GM12878 (cell line): ENCODE results near the gene CMSS1. TPM values are rescaled to one million over a fixed set of nuclear protein-coding genes. Genes with fewer than 3 reads are reported as not detected.

ENCODE experiments used
- ATAC-seq: fragments of 200-7000 bp; cut with Tn5 transposase; 3 replicates; pipeline ENCODE4 v1.9.1; 2020; ENCODE audit warnings: mild to moderate bottlenecking, moderate library complexity
- BruUV-seq: library from RNA; stranded (reverse); fragments of 400-500 nt; replicated peaks from 2 replicates; lab custom pipeline; 2021; lab: Mats Ljungman, UMichigan
- CTCF ChIA-PET: fragments of 300-600 bp; sonication (Branson Sonifier 250); formaldehyde crosslinking; extraction: SDS; loops from one replicate; lab custom pipeline; 2021; ENCODE audit warnings: inconsistent platforms; lab: Yijun Ruan, JAX
- POLR2A ChIA-PET: fragments of 350-600 bp; formaldehyde crosslinking; extraction: SDS; loops from one replicate; lab custom pipeline; 2021; ENCODE audit warnings: inconsistent platforms; lab: Charles Lee
- RAD21 ChIA-PET: fragments of 300-600 bp; sonication (Branson Sonifier 250); formaldehyde crosslinking; loops from one replicate; lab custom pipeline; 2023; ENCODE audit warnings: antibody characterized with exemption; ENCODE audit not compliant: unreplicated experiment; lab: Charles Lee
- SMC1A ChIA-PET: fragments of 300-600 bp; sonication (Branson Sonifier 250); formaldehyde crosslinking; loops from one replicate; lab custom pipeline; 2023; ENCODE audit not compliant: unreplicated experiment, uncharacterized antibody; lab: Charles Lee
- DNase-seq: peaks from one replicate; pipeline ENCODE4 v3.0.0-alpha.2; 2011; ENCODE audit warnings: low read depth, low spot score
- FAIRE-seq: peaks from 3 replicates; lab custom pipeline; 2011; peaks lifted over from hg19 to GRCh38; lab: Jason Lieb, UNC
- H2AFZ ChIP-seq: 2 replicates; pipeline ENCODE4 v1.6.0; 2011; ENCODE audit warnings: low read depth, low read length, control low read depth; ENCODE audit not compliant: control insufficient read depth
- H3K27ac ChIP-seq: 2 replicates; pipeline ENCODE4 v1.5.1; 2011; ENCODE audit warnings: control low read depth; ENCODE audit not compliant: control insufficient read depth, insufficient read depth
- H3K27me3 ChIP-seq, 2 experiments: replicated peaks in 1 of 2; 2 replicates each; pipeline versions ENCODE4 v1.6.0 to v1.6.1; 2011; ENCODE audit warnings: low read length in 1 of 2; ENCODE audit not compliant: control insufficient read depth in 2 of 2, insufficient read depth in 2 of 2
- H3K36me3 ChIP-seq, 2 experiments: 2 replicates each; pipeline ENCODE4 v1.5.1; 2011; ENCODE audit warnings: low read length in 1 of 2; ENCODE audit not compliant: control insufficient read depth in 2 of 2, insufficient read depth in 2 of 2
- H3K4me1 ChIP-seq: 2 replicates; pipeline ENCODE4 v1.6.1; 2011; ENCODE audit warnings: mild to moderate bottlenecking, low read length, moderate library complexity, mixed read lengths; ENCODE audit not compliant: control insufficient read depth, insufficient read depth
- H3K4me2 ChIP-seq: 2 replicates; pipeline ENCODE4 v1.6.0; 2011; ENCODE audit warnings: control low read depth; ENCODE audit not compliant: control insufficient read depth, insufficient read depth
- H3K4me3 ChIP-seq: fragments of 200-600 bp; sonication (generic); 2 replicates; pipeline ENCODE4 v1.5.1; 2016
- H3K79me2 ChIP-seq: 2 replicates; pipeline ENCODE4 v1.6.0; 2011; ENCODE audit warnings: low read length; ENCODE audit not compliant: control insufficient read depth, insufficient read depth
- H3K9ac ChIP-seq: 2 replicates; pipeline ENCODE4 v1.8.0; 2011; ENCODE audit warnings: low read length, control low read depth, mixed read lengths; ENCODE audit not compliant: control insufficient read depth, insufficient read depth
- H3K9me3 ChIP-seq: replicated peaks from 3 replicates; pipeline ENCODE4 v1.5.1; 2011; ENCODE audit warnings: mild to moderate bottlenecking, low read length; ENCODE audit not compliant: control insufficient read depth, insufficient read depth
- H4K20me1 ChIP-seq: 2 replicates; pipeline ENCODE4 v1.6.0; 2011; ENCODE audit not compliant: control insufficient read depth, insufficient read depth
- ASH2L ChIP-seq: fragments of 300-600, 200-600 bp; sonication (generic); IDR thresholded peaks from 2 replicates; pipeline ENCODE4 v1.6.1; 2017; ENCODE audit warnings: low read depth, mild to moderate bottlenecking, borderline replicate concordance
- BRCA1 ChIP-seq: IDR thresholded peaks from 2 replicates; pipeline ENCODE4 v1.6.1; 2011; ENCODE audit warnings: low read depth, low read length, improper control_type of control experiment
- ELK1 ChIP-seq: IDR thresholded peaks from 2 replicates; pipeline ENCODE4 v1.6.1; 2012; ENCODE audit warnings: low read depth, low read length, improper control_type of control experiment
- ETV6 ChIP-seq, 2 experiments: fragments of 450-650 bp in 1 of 2; IDR thresholded peaks in 1 of 2; conservative IDR thresholded peaks in 1 of 2; 2 replicates each; pipeline ENCODE4 v1.6.1; 2014; ENCODE audit warnings: antibody characterized with exemption in 1 of 2, borderline replicate concordance in 1 of 2, low read depth in 1 of 2, mild to moderate bottlenecking in 1 of 2, moderate library complexity in 1 of 2
- FOS ChIP-seq: IDR thresholded peaks from 3 replicates; pipeline ENCODE4 v1.6.1; 2011; ENCODE audit warnings: borderline replicate concordance; ENCODE audit not compliant: insufficient read length; ENCODE audit errors: extremely low read depth
- IKZF2 ChIP-seq, 2 experiments: fragments of 450-650 bp; IDR thresholded peaks; 2 replicates each; pipeline ENCODE4 v1.6.1; 2017; ENCODE audit warnings: mild to moderate bottlenecking in 2 of 2, moderate library complexity in 2 of 2
- JUNB ChIP-seq: IDR thresholded peaks from 2 replicates; pipeline ENCODE4 v1.6.1; 2016; ENCODE audit warnings: antibody characterized with exemption, mild to moderate bottlenecking
- POLR2AphosphoS2 ChIP-seq: IDR thresholded peaks from 2 replicates; pipeline ENCODE4 v1.6.1; 2011; ENCODE audit warnings: low read depth, mild to moderate bottlenecking, low read length, improper control_type of control experiment, moderate library complexity
- RUNX3 ChIP-seq: IDR thresholded peaks from 2 replicates; pipeline ENCODE4 v1.6.1; 2012; ENCODE audit warnings: low read length, inconsistent platforms
- SP1 ChIP-seq: IDR thresholded peaks from one replicate; pipeline ENCODE4 v1.6.1; 2011; ENCODE audit warnings: low read depth, low read length
- SPI1 ChIP-seq: IDR thresholded peaks from 2 replicates; pipeline ENCODE4 v1.6.1; 2011; ENCODE audit warnings: low read depth, mild to moderate bottlenecking, low read length, moderate library complexity, borderline replicate concordance; ENCODE audit not compliant: insufficient read depth
- ZNF622 ChIP-seq: fragments of 450-650 bp; IDR thresholded peaks from 2 replicates; pipeline ENCODE4 v1.6.1; 2017; ENCODE audit warnings: mild to moderate bottlenecking, inconsistent platforms
- WGBS: methylation state at CpG from one replicate; pipeline ENCODE4 v1.1.6; 2016; ENCODE audit warnings: low lambda C conversion rate; ENCODE audit not compliant: insufficient replicate concordance, insufficient coverage; ENCODE audit errors: missing lambda C conversion rate; 5-methylcytosine and 5-hydroxymethylcytosine counted together
- in situ Hi-C: fragments of 300-500 bp; cut with MboI; formaldehyde crosslinking; loops from 9 replicates; pipeline ENCODE4 v1.14.3; 2018; ENCODE audit warnings: mixed read lengths
- intact Hi-C: fragments of 100-400 bp; cut with micrococcal nuclease; formaldehyde crosslinking; loops from one replicate; pipeline ENCODE4 v1.14.2; 2022; ENCODE audit not compliant: unreplicated experiment
- polyA plus RNA-seq, 11 experiments: library from polyadenylated mRNA; depleted of rRNA in 4 of 11; unstranded in 6 of 11; stranded (reverse) in 5 of 11; fragments of >200 nt; fragmentation: Nextera tagmentation in 4 of 11; fragmentation: Illumina TruSeq in 1 of 11; extraction: Ambion mirVana in 4 of 11; extraction: Trizol in 1 of 11; gene quantifications; 1 replicate in 1 of 11; 2 replicates in 10 of 11; pipeline versions ENCODE4 v1.2.1 to v1.2.3, GENCODE V29; 2011 to 2016; ENCODE audit warnings: inconsistent platforms in 2 of 11, missing spikeins in 2 of 11, low read depth in 1 of 11
- total RNA-seq, 4 experiments: library from RNA; depleted of rRNA in 3 of 4; stranded (reverse); fragments of >200 nt in 3 of 4; fragmentation: Illumina TruSeq in 1 of 4; extraction: Trizol in 1 of 4; gene quantifications; 2 replicates each; pipeline versions ENCODE4 v1.2.1 to v1.2.3, GENCODE V29; 2013 to 2021
- TF ChIP-seq, protein P1 (sequence below): fragments of 450-650 bp; IDR thresholded peaks from 2 replicates; pipeline ENCODE4 v1.6.1; 2017; ENCODE audit warnings: mild to moderate bottlenecking, low read depth, inconsistent platforms; ENCODE audit not compliant: poor library complexity, severe bottlenecking
- TF ChIP-seq, protein P2 (sequence below): IDR thresholded peaks from 2 replicates; pipeline ENCODE4 v1.6.1; 2012; ENCODE audit warnings: low read length, inconsistent platforms
- TF ChIP-seq, protein P3 (sequence below), 3 experiments: IDR thresholded peaks in 2 of 3; conservative IDR thresholded peaks in 1 of 3; 2 replicates each; pipeline ENCODE4 v1.5.1; 2011; ENCODE audit warnings: low read depth in 3 of 3, low read length in 3 of 3, mild to moderate bottlenecking in 3 of 3, control low read depth in 2 of 3, moderate library complexity in 2 of 3, inconsistent platforms in 1 of 3, mixed read lengths in 1 of 3; ENCODE audit not compliant: control insufficient read depth in 2 of 3, insufficient read depth in 1 of 3; ENCODE audit errors: extremely low read depth in 1 of 3

Gene CMSS1
- total and polyA plus RNA-seq, 10 of the 15 experiments (the other 5 are each of a cell fraction or from before 2014, with no cell fraction given): 31.0 to 118 (median 70.1) TPM

GRCh38 chr3:100072326-100073048 lies 254.8 kb downstream of the CMSS1 start:
- Histone ChIP-seq H3K27ac (no peak overlapping the region), H4K20me1 (no peaks in the 10 kb centered on the region), H3K79me2 (no peaks in the 10 kb centered on the region), H3K9ac (no peak overlapping the region), H3K4me2 (no peak overlapping the region), H3K4me1 (peaks cover 21% of the 10 kb centered on the region), H3K36me3 (no peaks in the 10 kb centered on the region), H3K4me3 (no peak overlapping the region), H2AFZ (no peak overlapping the region), H3K9me3 (no peaks in the 10 kb centered on the region; the same call in 2 of the 3 replicates), H3K27me3 (no peaks in the 10 kb centered on the region)
- ChIA-PET SMC1A (interaction anchor here (0.7 to 2.5 kb wide), 10 partner anchors 17 to 241 kb away, joined by 3 to 14 read pairs (median 4); no protein-coding TSS in a partner anchor), CTCF (interaction anchor here (1.0 to 5.3 kb wide), 8 partner anchors 13 to 240 kb away, joined by 3 to 43 read pairs (median 8); no protein-coding TSS in a partner anchor), RAD21 (interaction anchor here (0.7 to 2.4 kb wide), 5 partner anchors 16 to 204 kb away, joined by 3 to 12 read pairs (median 3); no protein-coding TSS in a partner anchor), POLR2A (interaction anchor here (0.6 to 1.2 kb wide), 2 partner anchors 12 to 240 kb away, joined by 3 to 5 read pairs; no protein-coding TSS in a partner anchor)
- in situ Hi-C loops (no loop called here), intact Hi-C loops (no loop called here)
- WGBS: 69% methylated on average over 3 of the region's 3 CpGs
- BruUV-seq: no TSS peak
- ATAC-seq (peak; percentile 47), DNase-seq (no peak), FAIRE-seq (no peak)
- TF ChIP-seq ETV6 (conservative IDR thresholded peaks at IDR 0.05 in 1 of 2, IDR thresholded peaks at IDR 0.05 in 1 of 2; ENCODE audit: borderline replicate concordance in 1 of 2, low read depth in 1 of 2) (peak in 1 of 2 experiments; percentile 88; a peak in 2 of 4 replicates), BRCA1 (no peak), ELK1 (no peak), SP1 (no peak), POLR2AphosphoS2 (no peak), ASH2L (no peak), JUNB (peak; percentile 36; the same call in 1 of the 2 replicates), FOS (no peak), IKZF2 (IDR thresholded peaks at IDR 0.05) (no peak), SPI1 (peak; percentile 74; the same call in 1 of the 2 replicates), ZNF622 (no peak), RUNX3 (peak; percentile 52)
- TF ChIP-seq, protein P1, sequence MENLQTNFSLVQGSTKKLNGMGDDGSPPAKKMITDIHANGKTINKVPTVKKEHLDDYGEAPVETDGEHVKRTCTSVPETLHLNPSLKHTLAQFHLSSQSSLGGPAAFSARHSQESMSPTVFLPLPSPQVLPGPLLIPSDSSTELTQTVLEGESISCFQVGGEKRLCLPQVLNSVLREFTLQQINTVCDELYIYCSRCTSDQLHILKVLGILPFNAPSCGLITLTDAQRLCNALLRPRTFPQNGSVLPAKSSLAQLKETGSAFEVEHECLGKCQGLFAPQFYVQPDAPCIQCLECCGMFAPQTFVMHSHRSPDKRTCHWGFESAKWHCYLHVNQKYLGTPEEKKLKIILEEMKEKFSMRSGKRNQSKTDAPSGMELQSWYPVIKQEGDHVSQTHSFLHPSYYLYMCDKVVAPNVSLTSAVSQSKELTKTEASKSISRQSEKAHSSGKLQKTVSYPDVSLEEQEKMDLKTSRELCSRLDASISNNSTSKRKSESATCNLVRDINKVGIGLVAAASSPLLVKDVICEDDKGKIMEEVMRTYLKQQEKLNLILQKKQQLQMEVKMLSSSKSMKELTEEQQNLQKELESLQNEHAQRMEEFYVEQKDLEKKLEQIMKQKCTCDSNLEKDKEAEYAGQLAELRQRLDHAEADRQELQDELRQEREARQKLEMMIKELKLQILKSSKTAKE: no peak
- TF ChIP-seq, protein P2, sequence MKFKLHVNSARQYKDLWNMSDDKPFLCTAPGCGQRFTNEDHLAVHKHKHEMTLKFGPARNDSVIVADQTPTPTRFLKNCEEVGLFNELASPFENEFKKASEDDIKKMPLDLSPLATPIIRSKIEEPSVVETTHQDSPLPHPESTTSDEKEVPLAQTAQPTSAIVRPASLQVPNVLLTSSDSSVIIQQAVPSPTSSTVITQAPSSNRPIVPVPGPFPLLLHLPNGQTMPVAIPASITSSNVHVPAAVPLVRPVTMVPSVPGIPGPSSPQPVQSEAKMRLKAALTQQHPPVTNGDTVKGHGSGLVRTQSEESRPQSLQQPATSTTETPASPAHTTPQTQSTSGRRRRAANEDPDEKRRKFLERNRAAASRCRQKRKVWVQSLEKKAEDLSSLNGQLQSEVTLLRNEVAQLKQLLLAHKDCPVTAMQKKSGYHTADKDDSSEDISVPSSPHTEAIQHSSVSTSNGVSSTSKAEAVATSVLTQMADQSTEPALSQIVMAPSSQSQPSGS: no peak
- TF ChIP-seq, protein P3, sequence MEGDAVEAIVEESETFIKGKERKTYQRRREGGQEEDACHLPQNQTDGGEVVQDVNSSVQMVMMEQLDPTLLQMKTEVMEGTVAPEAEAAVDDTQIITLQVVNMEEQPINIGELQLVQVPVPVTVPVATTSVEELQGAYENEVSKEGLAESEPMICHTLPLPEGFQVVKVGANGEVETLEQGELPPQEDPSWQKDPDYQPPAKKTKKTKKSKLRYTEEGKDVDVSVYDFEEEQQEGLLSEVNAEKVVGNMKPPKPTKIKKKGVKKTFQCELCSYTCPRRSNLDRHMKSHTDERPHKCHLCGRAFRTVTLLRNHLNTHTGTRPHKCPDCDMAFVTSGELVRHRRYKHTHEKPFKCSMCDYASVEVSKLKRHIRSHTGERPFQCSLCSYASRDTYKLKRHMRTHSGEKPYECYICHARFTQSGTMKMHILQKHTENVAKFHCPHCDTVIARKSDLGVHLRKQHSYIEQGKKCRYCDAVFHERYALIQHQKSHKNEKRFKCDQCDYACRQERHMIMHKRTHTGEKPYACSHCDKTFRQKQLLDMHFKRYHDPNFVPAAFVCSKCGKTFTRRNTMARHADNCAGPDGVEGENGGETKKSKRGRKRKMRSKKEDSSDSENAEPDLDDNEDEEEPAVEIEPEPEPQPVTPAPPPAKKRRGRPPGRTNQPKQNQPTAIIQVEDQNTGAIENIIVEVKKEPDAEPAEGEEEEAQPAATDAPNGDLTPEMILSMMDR (IDR thresholded peaks at IDR 0.05 in 2 of 3, conservative IDR thresholded peaks at IDR 0.05 in 1 of 3; ENCODE audit: control insufficient read depth in 2 of 3, extremely low read depth in 1 of 3, insufficient read depth in 1 of 3, low read depth in 3 of 3, low read length in 3 of 3): no peak
